Lower leg skin (tissue), 3 donors: ENCODE measurements around the gene CBFA2T3.

Experiments used
- POLR2A ChIP-seq, 2 donors: fragments of 450-650 bp; IDR thresholded peaks; one replicate each; pipeline ENCODE4 v1.6.1; 2016 to 2017; ENCODE audit warnings: antibody characterized with exemption in 2 of 2, mild to moderate bottlenecking in 1 of 2, moderate library complexity in 1 of 2
- TF ChIP-seq, protein P1 (sequence below), 3 donors: fragments of 450-650 bp; IDR thresholded peaks; one replicate each; pipeline ENCODE4 v1.5.1; 2016; ENCODE audit warnings: antibody characterized with exemption in 3 of 3, mild to moderate bottlenecking in 3 of 3, moderate library complexity in 2 of 3

DNA sequence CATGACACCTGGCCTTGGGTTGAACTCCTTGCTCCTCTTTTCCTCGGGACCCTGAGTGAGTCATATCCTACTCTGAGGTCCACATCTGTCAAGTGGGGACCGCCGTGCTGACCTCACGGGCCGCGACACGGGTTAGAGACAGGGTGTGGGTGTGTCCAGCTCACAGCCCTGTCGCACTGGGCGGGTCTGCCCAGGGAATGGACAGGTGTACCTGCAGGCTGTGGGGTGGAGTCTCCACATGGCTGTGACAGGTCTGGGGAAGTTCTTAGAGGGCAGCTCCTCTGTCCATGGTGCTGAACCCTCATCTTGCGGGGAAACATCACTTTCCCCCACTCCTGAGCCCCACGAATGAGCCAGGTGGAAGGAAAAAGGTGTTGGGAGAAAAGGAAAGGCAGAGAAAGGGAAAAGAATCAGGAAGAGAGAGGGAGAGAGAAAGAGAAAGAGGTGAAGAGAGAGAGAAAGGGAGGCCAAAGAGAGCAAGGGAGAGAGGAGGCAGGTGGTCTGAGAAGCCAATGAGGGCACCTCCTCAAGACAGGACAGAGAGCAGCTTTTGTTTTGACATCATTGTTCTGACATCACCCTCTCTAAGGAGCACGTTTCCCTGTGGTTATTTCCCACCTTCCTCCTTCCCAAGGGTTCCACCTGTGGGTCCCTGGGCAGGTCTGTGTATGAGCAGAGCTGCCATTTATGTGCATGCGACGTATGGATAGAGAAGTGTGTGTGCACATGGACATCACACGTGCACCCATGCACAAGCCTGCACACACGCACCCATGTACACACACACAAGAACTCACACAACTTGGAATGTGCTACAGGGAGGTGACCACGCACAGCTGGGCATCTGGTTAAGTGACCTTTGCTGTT, 32.6 kb upstream of the CBFA2T3 start:
- no peak for TF ChIP-seq POLR2A (IDR thresholded peaks at IDR 0.05)
- TF ChIP-seq, protein P1, sequence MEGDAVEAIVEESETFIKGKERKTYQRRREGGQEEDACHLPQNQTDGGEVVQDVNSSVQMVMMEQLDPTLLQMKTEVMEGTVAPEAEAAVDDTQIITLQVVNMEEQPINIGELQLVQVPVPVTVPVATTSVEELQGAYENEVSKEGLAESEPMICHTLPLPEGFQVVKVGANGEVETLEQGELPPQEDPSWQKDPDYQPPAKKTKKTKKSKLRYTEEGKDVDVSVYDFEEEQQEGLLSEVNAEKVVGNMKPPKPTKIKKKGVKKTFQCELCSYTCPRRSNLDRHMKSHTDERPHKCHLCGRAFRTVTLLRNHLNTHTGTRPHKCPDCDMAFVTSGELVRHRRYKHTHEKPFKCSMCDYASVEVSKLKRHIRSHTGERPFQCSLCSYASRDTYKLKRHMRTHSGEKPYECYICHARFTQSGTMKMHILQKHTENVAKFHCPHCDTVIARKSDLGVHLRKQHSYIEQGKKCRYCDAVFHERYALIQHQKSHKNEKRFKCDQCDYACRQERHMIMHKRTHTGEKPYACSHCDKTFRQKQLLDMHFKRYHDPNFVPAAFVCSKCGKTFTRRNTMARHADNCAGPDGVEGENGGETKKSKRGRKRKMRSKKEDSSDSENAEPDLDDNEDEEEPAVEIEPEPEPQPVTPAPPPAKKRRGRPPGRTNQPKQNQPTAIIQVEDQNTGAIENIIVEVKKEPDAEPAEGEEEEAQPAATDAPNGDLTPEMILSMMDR (IDR thresholded peaks at IDR 0.05): no peak
